ENCODE results near the gene KRT77. TPM values are rescaled to one million over a fixed set of nuclear protein-coding genes. Genes with fewer than 3 reads are reported as not detected.

Gene KRT77
- total RNA-seq, 6 experiments from 2014 or later = not detected

DNA sequence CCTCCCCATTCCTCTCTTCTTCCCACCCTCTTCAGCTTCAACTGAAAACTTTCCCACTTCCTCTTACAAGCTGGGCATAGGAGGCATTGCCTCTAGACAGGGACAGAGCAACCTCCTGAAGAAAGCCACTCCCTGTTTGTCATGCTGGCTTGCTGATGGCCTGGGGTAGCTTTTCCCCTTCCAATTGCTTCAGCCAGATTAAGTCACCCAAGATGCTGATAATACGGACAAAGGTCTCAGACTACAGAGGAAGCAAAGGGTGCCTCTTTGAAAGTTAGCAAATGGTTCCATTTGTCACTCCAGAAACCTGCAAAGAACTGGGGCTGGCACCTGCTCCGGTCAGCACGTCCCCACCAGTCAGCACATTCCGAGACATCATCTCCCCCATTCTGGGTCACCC, 57.3 kb downstream of the KRT77 start:
- WGBS (ENCODE audit: insufficient coverage, low coverage, low lambda C conversion rate, missing lambda C conversion rate) = no CpG with 5 or more reads among the region's 4 CpGs
- intact Hi-C loops (cut with DNase I) = no loop called here
- TF ChIP-seq CTCF (IDR thresholded peaks at IDR 0.05) = no peak
- TF ChIP-seq POLR2A (IDR thresholded peaks at IDR 0.05) = no peak
- no peaks in the 10 kb centered on the region for H3K27me3 ChIP-seq
- no peaks in the 10 kb centered on the region for H3K36me3 ChIP-seq
- H3K9me3 ChIP-seq = no peaks in the 10 kb centered on the region
- H3K4me1 ChIP-seq = no peaks in the 10 kb centered on the region
- no peak overlapping the region for H3K27ac ChIP-seq
- ATAC-seq (no peak), DNase-seq (no peak)
- H3K4me3 ChIP-seq = no peak overlapping the region

DNA sequence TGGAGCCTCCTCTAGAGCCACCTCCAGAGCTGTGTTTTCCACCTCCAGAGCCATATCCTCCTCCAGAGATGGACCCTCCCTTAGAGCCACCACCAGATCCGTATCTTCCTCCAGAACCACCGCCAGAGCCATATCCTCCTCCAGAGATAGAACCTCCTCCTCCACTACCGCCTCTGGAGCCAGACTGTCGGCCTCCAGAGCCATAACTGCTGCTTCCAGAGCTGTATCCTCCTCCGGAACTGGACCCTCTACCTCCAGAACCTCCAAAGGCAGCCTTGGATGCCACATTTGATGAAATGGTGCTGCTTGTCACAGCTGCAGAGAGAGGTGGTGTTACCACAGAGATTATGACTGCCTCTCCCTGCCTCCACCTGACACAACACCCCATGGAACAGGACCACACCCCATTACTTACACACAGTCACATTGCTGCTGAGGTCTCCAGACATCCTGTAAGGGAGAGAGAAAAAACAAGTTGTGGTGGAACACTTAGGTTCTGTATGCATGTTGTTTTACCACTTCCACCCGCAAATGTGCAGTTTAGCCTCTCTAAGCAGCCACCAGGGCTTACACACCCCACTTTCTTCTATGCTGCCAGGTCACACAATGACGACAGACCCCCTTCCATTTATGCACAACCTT, 58.1 kb downstream of the KRT77 start:
- no peaks in the 10 kb centered on the region for H3K27me3 ChIP-seq
- no peaks in the 10 kb centered on the region for H3K36me3 ChIP-seq
- intact Hi-C loops (cut with DNase I) = no loop called here
- H3K9me3 ChIP-seq = no peaks in the 10 kb centered on the region
- no peaks in the 10 kb centered on the region for H3K4me1 ChIP-seq
- 31% methylated on average over 7 of the region's 7 CpGs for WGBS (ENCODE audit: insufficient coverage, low coverage, low lambda C conversion rate, missing lambda C conversion rate)
- DNase-seq (no peak), ATAC-seq (peak in 2 of 4 donors; percentile 13 to 20)
- H3K4me3 ChIP-seq = no peak overlapping the region
- H3K27ac ChIP-seq = no peak overlapping the region
- TF ChIP-seq POLR2A (IDR thresholded peaks at IDR 0.05) (no peak), CTCF (IDR thresholded peaks at IDR 0.05) (no peak)

DNA sequence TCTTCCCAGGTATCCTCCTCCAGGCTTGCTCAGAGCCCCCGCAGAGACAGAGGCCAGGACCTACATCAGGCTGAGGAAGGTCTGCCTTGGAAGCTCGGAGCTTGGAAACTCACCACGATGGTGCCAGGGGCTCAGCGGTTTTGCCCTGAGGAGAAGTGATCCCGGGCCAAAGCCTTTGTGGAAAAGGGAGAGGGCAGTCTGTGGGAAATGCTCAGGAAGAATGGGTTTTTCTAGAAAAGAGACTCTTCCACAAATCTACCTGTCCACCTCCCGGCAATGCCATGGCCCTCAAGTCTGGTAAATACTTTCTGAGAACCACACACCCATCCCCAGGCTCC, 59.3 kb downstream of the KRT77 start:
- TF ChIP-seq POLR2A (IDR thresholded peaks at IDR 0.05) (no peak), CTCF (IDR thresholded peaks at IDR 0.05) (no peak)
- no peak overlapping the region for H3K27ac ChIP-seq
- H3K9me3 ChIP-seq = no peaks in the 10 kb centered on the region
- H3K36me3 ChIP-seq = no peaks in the 10 kb centered on the region
- H3K27me3 ChIP-seq = no peaks in the 10 kb centered on the region
- H3K4me1 ChIP-seq = no peaks in the 10 kb centered on the region
- no peak overlapping the region for H3K4me3 ChIP-seq
- intact Hi-C loops (cut with DNase I) = no loop called here
- ATAC-seq (no peak), DNase-seq (no peak)
- 50% methylated on average over 1 of the region's 6 CpGs for WGBS (ENCODE audit: insufficient coverage, low coverage, low lambda C conversion rate, missing lambda C conversion rate)

DNA sequence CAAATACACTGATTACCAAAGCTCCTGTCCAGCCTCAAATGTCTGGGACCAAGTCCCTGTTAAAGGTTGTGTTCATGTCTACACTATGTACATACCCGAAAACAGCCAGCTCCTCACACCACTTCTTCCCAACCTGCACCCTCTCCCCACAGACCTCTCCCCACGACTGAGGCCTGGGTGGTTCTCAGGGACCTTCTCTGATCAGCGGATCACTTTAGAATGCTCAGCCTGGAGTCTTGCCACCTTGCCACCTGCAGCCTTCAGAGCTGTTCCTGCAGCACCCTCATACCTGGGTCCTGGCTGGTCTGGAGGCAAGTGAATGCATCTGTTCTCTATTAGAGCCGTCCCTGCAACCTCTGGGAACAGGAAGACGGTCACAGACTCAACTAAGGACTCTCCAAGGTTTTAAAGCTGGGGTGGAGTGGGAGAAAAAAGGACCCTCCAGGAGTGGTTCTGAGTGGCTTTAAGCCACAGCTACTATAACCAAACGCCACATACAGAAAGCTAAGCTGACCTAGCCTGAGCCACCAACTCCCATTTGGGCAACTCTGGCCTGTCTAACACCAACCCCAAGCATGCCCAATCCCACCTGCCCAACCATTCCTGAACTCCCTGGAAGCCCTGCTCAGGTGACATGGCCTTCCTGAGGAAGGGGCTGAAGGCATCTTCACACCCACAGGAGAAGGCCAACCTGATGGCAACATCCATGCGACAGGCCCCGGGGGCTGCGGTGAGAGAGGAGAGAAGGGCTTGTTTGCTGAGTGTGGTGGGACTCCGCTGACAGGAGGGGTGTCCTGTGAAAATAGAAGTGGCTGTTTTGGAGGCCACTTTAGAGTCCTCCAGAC, 59.9 kb downstream of the KRT77 start:
- intact Hi-C loops (cut with DNase I) = no loop called here
- TF ChIP-seq POLR2A (IDR thresholded peaks at IDR 0.05) = no peak
- no peak for TF ChIP-seq CTCF (IDR thresholded peaks at IDR 0.05)

More for the DNA sequence above, 59.9 kb downstream of the KRT77 start:
- Histone ChIP-seq H3K27me3 (no peaks in the 10 kb centered on the region), H3K9me3 (no peaks in the 10 kb centered on the region), H3K27ac (no peak overlapping the region), H3K4me1 (no peaks in the 10 kb centered on the region), H3K4me3 (no peak overlapping the region), H3K36me3 (no peaks in the 10 kb centered on the region)
- DNase-seq (no peak), ATAC-seq (no peak)
- 85% methylated on average over 5 of the region's 10 CpGs for WGBS (ENCODE audit: insufficient coverage, low coverage, low lambda C conversion rate, missing lambda C conversion rate)
